GM18519 (cell line): Measurements from ENCODE around the gene PCTP.
A peak's percentile ranks its signal among the peaks of the same experiment; 100 is the strongest.

ENCODE experiments used
- ATAC-seq: cut with Tn5 transposase; IDR thresholded peaks from one replicate; pipeline ENCODE4 v1.9.1; 2021; ENCODE audit warnings: mild to moderate bottlenecking, moderate library complexity; ENCODE audit not compliant: unreplicated experiment, low FRiP score

The PCTP gene

DNA sequence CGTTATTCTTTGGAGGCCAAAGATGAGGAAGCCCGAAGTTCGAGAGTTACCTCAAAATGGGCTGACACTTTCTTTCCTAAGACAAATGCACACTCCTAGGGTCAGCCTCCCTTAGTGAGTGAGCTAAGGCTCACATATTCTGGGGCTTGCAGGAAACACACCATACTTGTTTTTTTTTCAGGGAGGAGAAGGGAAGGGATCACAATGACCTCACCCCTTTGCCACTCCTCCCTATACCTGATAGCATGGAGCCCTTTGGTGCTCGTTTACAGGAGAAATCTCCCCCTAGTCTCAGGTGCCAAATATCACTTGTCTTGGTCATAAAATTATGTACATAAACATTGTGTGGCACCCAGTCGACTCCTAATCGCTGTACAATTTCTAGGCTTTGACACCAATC lies 23.6 kb upstream of the PCTP start:
- ATAC-seq, result no peak

DNA sequence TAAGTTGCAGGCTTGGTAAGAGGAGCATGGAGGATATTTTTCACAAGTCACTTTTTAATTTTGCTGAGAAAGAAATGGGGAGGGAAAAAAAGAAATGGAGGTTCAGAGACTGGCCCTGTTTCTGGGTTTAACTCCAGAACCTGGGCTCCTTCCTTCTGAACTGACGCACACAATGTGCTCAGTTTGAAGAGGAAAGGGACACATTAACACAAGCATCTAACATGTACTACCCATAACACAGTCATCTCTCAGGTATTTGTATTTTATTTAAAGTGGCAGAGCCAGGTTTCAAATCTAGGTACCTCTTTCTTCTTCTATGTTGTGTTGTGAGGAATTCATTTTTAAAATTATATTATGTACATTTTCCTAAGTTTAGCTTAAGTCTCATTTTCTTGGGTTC lies 22.9 kb upstream of the PCTP start:
- ATAC-seq, result no peak

DNA sequence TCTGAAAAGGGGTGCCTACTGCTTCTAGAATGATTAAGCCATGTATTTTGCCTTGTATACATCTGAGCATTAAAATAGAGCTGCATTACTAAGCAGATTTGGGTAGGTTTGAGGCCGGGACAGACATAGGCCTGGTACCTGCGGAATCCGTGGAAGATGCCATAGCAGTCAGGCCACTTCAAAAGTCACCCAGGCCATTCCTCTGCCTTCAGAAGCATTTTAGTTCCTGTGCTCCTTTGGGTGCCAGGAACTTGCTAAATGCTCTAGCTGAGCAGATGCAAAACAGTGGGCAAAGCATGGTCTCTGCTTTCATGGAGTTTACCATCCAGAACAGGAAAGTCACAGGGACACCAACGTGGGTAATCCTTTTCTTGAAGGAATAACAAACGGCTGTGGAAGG lies 22.5 kb upstream of the PCTP start:
- ATAC-seq, result no peak

DNA sequence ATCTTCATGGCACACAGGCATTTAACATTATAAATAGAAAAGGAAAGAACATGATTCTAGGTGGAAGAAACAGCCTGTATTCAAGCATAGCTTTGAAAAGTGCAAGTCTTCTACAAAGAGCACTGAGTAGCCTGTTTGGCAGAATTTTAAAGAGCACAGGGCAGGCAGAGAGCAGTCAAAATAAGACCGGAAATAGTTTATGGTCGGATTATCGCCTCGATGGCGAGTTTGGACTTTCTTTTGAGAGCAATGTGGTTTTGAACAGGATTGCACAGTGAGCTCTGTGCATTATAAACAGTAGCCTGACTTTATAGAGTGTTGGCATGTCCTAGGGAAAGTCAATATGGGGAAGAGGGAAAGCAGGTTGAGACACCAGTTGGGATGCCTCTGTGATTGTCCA lies 22.0 kb upstream of the PCTP start:
- no peak for ATAC-seq

DNA sequence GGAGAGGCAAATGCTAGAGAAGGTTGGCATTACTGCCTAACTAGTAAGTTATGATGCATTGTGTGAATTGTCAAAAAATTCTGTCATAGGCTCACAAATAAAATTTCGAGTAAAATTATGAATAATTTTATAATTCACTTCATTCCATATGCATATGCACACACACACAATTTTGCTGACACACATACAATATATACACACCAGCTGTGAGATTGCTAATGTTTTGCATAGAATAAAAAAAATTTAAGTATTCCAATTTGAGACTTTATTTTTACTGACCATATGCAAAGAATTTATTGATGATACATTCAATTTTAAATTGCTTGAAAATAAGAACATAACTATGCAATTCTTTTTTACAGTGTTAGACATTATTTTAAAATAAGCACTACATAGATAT lies 21.4 kb upstream of the PCTP start:
- ATAC-seq, result no peak

DNA sequence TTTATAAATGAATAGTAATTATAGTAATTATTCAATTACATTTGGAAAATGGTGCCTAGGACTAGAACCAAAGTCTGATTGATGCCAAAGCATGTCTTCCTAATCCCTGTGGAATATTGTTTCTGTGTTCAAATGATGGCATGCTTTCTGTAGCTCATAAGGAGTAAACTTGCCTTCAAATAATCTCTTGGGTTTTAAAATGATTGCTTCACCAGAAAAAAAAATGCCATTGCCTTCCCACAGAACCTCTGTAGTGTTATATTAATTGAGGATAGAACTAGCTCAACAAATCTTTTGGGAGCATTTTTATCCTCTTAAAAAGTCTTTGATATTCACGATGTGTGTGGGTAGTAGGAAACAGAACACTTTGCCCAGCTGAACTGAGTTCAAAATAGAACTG lies 20.5 kb upstream of the PCTP start:
- ATAC-seq, result no peak

DNA sequence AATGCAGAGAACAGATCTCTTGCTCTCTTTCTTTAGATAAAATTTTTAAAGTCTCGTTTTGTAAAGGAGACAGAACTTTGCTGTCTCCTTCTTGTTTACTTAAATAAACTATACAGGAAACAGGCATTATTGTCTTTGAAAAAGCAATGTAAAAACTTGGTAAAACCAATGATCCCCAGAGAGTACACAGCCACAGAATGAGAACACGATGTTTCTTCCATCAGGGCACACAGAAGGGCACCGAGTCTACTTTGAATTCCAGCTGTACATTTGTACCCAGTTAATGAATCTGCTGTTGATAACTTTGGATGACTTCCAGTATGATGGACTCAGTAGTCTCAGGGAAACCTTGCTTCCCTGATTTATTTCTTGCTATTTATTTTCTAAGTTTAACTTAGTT lies 20.0 kb upstream of the PCTP start:
- no peak for ATAC-seq

DNA sequence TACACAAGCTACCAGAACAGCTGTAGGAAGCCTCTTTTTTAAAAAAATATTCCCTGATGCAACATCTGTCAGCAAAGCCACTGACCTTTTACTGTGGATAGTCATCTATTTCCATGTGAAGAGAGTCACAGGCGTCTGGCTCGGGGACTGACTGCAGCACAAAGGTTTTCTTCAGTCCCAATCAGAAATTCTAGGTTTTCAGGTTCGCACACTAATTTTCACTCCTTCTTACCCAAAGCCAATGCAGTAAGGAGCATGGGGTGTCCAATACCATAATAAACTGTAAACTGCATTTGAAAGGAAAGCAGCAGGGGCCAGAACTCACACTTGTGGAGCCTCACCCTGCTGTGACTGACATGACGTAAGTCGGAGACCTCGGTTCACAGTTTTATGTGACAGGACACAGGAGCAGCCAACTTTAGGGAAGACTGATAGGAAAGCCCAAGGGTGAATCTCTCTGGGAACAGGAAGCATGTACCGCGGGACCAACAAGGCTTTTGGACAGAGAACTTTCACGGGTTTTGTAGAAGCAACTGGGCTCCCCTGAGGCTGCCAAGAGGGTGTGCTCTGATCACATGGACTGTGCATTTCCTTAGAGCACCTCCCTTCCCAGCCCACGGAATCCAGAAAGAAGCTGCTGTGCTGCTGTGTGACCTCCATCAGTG lies 19.1 kb upstream of the PCTP start:
- ATAC-seq, result no peak

DNA sequence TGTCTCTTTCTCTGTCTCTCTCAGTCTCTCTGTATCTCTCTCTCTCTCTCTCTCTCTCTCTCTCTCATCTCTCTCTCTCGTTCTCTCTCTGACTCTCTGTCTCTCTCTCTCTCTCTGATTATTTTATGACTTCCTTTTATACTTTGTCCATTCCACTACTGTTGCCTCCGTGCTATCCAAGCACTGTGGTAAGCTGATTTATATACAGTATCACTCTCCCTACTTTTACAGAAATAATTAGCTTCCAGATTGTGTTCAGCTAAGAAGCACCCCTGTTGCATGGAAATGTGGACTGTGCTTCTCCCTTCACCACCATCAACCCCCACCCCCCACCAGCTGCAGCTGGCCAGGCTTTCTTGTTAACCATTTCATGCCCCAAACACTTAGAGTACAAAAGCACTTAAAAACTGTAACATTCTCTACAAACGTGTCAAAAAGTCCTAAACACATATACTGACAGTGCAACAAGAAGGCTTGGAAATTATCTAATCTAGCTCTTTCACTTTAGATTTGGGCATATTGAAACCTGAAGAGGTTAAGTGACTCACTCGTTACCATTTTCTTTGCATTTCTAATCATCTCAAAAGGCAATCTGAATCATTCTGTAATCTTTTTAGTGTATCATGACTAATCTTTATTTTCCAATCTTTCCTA lies 16.6 kb upstream of the PCTP start:
- peak; percentile 56 for ATAC-seq

DNA sequence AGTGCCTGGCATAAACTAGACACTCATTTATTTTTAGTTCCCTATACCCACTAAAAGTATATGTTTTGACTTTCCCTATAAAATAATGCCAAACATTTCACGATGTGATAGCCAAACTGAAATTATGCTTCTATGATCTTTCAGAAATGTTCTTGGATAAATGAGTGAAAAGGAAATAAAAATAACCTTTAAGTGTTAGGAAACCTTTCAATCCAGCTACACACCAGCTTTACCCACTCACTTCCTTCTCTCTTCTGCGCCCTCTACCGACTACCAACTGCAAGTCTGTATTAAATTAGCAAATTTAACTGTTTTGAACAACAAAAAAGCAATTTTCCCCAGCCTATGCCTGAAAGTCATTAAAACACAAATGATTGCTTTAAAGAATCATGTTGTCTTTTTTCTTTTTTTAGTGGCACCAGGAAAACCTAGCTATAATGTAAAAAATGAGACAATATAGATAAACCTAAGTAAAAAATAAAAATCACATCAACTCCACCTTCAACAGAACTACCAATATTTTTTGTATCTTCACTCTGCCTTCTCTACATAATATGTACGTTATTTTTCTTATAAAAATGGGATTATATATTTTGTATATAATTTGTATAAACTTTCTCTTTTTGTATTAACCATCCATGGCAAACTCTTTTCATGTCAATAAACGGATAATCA lies 15.0 kb upstream of the PCTP start:
- no peak for ATAC-seq

DNA sequence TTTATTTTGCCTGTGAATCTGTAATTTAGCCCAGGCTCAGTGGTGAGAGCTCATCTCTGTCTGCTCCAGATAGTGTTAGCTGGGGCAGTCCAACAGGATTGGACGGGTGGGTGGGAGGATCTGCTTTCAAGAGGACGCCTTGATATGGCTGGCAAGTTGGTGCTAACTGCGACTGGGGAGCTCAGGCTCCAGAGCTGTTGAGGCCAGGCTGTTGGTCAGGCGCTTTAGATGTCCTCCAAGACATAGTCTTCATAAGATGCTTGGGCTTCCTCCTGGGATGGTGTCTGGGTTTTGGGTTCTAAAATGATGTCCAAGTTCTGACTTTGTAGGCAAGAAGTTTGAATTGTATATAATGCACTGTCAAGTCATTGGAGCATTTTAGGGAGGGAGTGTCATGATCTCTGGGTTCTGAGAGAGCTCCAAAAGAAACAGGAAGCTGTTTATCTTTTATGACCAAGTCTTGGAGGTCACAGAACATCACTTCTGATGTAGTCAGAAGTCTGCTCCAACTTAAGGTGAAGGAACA lies 12.8 kb upstream of the PCTP start:
- no peak for ATAC-seq

DNA sequence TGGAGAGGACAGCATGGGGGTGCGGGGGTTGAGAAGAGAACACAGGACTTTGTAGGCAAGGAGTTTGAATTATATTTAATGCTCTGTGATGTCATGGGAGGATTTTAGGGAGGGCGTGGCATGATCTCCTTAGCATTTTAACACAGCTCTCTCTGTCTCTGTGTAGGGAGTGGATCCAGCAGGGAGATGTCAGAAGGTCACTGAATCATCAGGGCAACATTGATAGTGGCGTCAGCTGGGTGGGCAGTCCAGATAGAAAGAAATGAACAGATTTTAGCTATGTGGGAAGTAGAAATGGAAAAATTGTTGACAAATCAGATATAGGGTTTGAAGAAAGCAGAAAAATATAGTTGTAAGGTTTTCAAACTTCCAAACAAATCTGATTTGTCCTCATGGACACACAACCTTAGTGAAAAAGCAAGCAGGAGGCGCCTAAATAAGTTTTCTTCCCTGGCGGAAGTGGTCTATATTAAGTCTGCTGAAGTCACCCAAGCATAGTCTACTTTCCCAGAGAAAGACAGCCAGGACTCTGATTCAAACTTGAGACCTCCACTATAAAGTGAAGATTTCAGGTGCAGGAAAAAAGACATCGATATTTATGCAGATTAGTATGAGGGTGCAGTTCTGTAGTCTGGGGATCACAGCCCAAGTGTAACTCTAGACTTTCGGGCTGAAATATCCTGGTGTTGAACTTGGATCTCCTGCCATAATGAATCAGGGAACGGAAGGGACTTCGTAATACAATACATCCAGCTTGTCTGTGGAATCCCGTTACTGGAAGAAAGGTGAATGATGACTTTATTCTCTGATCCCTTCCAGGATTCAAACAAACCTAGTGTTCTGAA lies 10.1 kb upstream of the PCTP start:
- ATAC-seq, result no peak

DNA sequence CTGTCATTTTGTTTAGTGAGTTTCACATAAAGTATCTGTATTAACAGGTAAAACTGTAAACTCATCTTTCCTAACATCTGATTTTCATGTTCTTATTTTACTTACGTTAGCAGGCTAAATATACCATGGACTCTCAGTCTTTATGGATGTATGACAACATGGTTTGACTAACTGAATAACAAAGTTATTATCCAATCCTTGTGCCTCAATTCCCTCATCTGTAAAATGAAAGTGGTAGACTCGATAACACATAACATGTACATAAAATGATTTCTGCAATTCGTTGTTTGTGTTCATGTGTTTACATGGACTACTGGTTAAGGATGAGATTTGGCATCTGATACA lies 9.5 kb upstream of the PCTP start:
- ATAC-seq, result no peak

DNA sequence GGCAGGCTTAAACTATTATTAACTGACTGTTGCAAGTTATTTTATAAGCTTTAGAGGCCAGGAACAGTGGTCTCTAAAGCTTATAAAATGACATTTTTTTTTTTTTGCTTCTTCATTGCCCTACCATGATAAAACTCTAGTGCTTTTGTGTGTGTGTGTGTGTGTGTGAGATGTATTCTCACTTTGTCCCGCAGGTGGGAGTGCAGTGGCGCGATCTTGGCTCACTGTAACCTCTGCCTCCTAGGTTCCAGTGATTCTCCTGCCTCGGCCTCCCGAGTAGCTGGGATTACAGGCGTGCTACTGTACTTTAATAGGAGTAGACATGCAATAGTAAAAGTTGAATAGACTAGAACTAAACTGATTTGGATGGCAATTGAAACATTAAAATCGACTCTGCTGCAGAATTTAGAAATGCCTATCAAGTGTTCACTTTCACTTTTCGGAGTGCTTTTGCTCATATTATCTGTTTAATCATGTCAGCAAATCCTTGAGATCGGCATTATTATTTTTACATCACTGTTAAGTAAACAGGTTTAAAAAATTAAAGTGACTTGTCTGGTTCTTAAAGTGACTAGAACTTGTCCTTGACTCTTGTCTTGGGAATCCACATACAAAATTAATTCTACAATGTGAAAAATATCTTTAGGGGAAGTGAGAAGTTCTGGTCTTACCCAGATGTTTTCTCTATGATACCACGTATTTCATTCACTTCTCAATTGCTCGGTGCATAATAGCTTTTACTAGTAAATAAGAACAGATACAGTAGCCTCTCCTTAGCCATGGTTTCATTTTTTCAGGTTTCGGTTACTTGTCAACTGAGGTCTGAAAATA lies 8.4 kb upstream of the PCTP start:
- ATAC-seq, result peak; percentile 92

DNA sequence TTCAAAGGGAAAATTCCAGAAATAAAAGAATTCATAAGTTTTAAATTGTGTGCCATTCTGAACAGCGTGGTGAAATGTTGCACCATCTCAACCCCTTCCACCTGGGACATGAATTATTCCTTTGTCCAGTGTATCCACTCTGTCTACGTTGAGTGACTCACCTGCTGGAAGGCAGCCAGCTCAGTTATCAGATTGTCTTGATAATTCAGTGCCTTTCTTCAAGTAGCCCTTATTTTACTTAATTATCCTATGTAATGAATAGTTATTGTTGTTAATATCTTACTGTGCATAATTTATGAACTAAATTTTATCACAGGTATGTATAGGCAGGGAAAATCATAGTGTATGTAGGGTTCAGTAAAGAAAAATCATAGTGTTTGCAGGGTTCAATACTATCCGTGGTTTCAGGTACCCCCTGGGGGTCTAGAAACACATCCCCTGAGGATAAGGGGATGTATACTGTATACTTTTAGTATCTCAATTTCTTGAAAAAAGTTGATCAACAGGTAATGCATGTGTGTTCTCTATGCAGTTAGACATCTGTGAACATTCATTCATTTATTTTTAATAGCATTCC lies 7.7 kb upstream of the PCTP start:
- ATAC-seq, result peak; percentile 27

DNA sequence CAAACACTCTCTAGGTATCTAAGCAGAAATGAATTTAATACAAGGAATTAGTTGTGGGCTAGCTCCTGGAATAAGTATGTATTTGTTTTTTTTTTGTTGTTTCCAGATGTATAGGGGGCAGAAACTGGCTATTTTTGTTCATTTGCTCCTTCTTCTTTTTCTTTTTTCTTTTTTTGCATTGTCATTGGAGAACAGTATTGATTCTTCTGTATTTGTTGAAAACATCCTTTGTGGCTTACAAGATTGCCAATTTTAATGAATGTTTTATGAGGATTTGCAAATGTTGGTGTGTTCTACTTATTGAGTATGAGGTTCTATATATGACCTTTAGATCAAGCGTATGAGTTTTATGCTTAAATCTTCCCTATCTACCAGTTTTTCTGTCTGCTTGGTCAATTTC lies 5.6 kb upstream of the PCTP start:
- ATAC-seq, result no peak

DNA sequence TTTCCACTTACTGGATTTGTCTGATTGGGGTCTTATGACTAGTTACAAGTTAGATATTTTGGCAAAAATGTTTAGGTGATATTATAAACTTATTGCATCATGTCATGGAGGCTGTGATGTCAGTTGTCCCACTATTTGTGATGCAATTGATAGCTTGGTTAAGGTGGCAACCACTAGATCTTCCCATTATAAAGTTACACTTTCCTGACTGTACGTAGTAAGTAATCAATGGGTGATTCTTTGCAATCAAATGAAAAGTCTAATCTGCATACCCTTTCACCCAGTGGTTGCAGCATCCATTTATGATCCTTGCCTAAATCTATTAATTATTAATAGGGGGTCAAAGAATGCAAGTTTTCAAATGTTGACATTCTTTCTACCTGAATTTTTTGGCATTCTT lies 4.4 kb upstream of the PCTP start:
- no peak for ATAC-seq

DNA sequence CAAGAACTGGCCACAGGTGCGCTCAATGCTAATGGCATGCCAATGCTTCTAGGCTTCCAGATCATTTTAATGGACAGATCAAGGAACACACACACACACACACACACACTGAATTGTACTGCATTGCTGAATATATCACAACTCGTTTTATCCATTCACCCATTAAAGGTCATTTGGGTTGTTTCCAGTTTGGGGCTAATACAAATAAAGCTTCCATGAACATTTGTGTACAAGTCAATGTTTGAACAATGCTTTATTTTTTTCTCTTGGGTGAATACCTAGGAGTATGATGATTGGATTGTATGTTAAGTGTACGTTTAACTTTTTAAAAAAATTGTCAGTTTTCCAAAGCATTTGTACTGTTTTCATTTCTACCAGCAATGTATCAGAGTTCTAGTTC lies 3.6 kb upstream of the PCTP start:
- no peak for ATAC-seq

DNA sequence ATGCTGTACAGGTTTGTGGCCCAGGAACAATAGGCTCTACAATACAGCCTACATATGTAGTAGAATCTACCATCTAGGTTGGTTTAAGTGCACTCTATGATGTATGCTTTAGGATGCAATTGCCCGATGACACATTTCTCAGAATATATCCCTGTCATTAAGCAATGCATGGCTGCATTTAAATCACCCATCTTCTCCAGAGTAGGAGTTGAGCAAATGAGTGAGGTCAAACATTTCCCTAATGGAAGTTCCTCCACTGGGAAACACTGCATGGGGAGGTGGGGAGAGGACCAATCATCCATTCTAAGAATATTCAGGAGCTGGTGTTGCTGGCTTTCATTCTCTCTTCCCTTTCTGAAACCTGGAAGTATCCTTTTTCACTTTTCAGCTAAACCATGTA lies 2.0 kb upstream of the PCTP start:
- ATAC-seq, result no peak

DNA sequence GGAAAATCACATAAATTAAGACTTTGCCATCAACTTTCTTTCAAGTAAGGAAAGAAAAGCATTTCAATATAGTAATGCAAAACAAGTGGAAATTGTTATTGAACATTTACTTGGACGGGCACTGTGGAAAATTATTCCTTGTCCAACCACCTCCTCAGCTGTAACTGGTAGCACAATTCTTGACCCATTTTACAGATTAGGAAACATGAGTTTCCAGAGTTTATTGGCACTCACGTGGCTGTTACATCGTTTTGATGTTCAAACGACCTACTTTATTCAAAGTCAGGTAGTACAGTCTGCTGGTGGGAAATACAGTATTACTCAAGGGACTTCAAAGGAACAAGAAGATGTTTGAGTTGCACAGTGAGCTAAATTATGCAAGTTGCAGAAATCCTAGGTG lies 866 bp upstream of the PCTP start:
- ATAC-seq, result no peak
